ENCODE data around the gene RSPO1.
"Not testable (repeated sequence)": the region's sequence is repeated elsewhere in the genome, so short reads cannot be mapped to it uniquely, and the experiment has no call there.

The RSPO1 gene

GRCh38 chr1:37612186-37612585 is 22.5 kb downstream of the RSPO1 start:
- DNase-seq = no peak

- no peak for DNase-seq
These were observed 24.7 kb downstream of the RSPO1 start for GRCh38 chr1:37609994-37610393.

GRCh38 chr1:37609002-37609401 is 25.7 kb downstream of the RSPO1 start:
- DNase-seq = no peak

- no peak for DNase-seq
These were observed 28.0 kb downstream of the RSPO1 start for GRCh38 chr1:37606481-37607263.

GRCh38 chr1:37605806-37606474 is 28.8 kb downstream of the RSPO1 start:
- DNase-seq = no peak

- DNase-seq = no peak
These were observed 29.5 kb downstream of the RSPO1 start for GRCh38 chr1:37605061-37605650.

GRCh38 chr1:37602750-37603694 is 31.7 kb downstream of the RSPO1 start:
- peak; percentile 26 for DNase-seq

GRCh38 chr1:37601441-37601840 is 33.3 kb downstream of the RSPO1 start:
- DNase-seq = no peak

GRCh38 chr1:37599940-37600339 is 34.8 kb downstream of the RSPO1 start:
- DNase-seq = no peak

- DNase-seq = no peak
These were observed 38.5 kb downstream of the RSPO1 start for GRCh38 chr1:37596182-37596667.

- DNase-seq = peak; percentile 97
These were observed 39.1 kb downstream of the RSPO1 start, which contains the start of gene GNL2 for GRCh38 chr1:37595440-37596181. TSS of gene GNL2 (minus strand) at chr1:37595937. CDS start at chr1:37595822, 115 bp downstream.

GRCh38 chr1:37593726-37594125 is 41.0 kb downstream of the RSPO1 start:
- no peak for DNase-seq

- no peak for DNase-seq
These were observed 45.8 kb downstream of the RSPO1 start for GRCh38 chr1:37588939-37589338.

GRCh38 chr1:37584544-37584943 is 50.1 kb downstream of the RSPO1 start:
- DNase-seq = not testable (repeated sequence)

GRCh38 chr1:37575692-37576091 is 59.0 kb downstream of the RSPO1 start:
- no peak for DNase-seq

- no peak for DNase-seq
These were observed 59.7 kb downstream of the RSPO1 start for GRCh38 chr1:37574834-37575480.

- DNase-seq = no peak
These were observed 64.0 kb downstream of the RSPO1 start for GRCh38 chr1:37570528-37571334.

GRCh38 chr1:37567023-37567422 is 67.7 kb downstream of the RSPO1 start:
- no peak for DNase-seq

- no peak for DNase-seq
These were observed 69.8 kb downstream of the RSPO1 start for GRCh38 chr1:37564892-37565291.

GRCh38 chr1:37562984-37563383 is 71.7 kb downstream of the RSPO1 start:
- no peak for DNase-seq

Data from activated naive CD4-positive, alpha-beta T cell treated with Interleukin-2 at 50 U/mL for 16 hours (primary cell).